Tibial nerve (tissue), 4 donors: ENCODE results near the gene TMEM255B. TPM values are rescaled to one million over a fixed set of nuclear protein-coding genes. Genes with fewer than 3 reads are reported as not detected.

ENCODE experiments used
- DNase-seq, 2 donors: peaks; one replicate each; pipeline ENCODE4 v3.0.0-alpha.2; 2019; ENCODE audit warnings: low spot score in 2 of 2
- H3K27ac ChIP-seq, 4 donors: fragments of 200-600 bp; sonication (generic) in 3 of 4; one replicate each; pipeline ENCODE4 v1.5.1; 2017 to 2019; ENCODE audit warnings: mild to moderate bottlenecking in 1 of 4
- H3K27me3 ChIP-seq, 2 donors: fragments of 200-600 bp; sonication (generic) in 1 of 2; one replicate each; pipeline versions ENCODE4 v1.5.1 to v1.6.0; 2017 to 2019
- H3K36me3 ChIP-seq, 3 donors: fragments of 200-600 bp; sonication (generic); one replicate each; pipeline ENCODE4 v1.5.1; 2018 to 2019
- H3K4me1 ChIP-seq, 4 donors: fragments of 200-600 bp; sonication (generic) in 3 of 4; one replicate each; pipeline ENCODE4 v1.5.1; 2017 to 2019
- H3K4me3 ChIP-seq, 4 donors: fragments of 200-600 bp; sonication (generic) in 3 of 4; one replicate each; pipeline ENCODE4 v1.5.1; 2017 to 2019; ENCODE audit warnings: mild to moderate bottlenecking in 1 of 4, moderate library complexity in 1 of 4
- H3K9me3 ChIP-seq, 4 donors: fragments of 200-600 bp; sonication (generic) in 3 of 4; one replicate each; pipeline ENCODE4 v1.5.1; 2017 to 2019
- CTCF ChIP-seq, 5 experiments: fragments of 200-600 bp in 3 of 5; fragments of 450-650 bp in 2 of 5; sonication (generic) in 3 of 5; IDR thresholded peaks; one replicate each; pipeline ENCODE4 v1.5.1; 2016 to 2019; ENCODE audit warnings: antibody characterized with exemption in 5 of 5, mild to moderate bottlenecking in 3 of 5, moderate library complexity in 2 of 5
- EP300 ChIP-seq, 2 donors: sonication (generic); formaldehyde crosslinking; IDR thresholded peaks; one replicate each; pipeline ENCODE4 v1.6.1; 2017; ENCODE audit warnings: antibody characterized with exemption in 2 of 2, mild to moderate bottlenecking in 1 of 2
- POLR2A ChIP-seq, 2 donors: fragments of 450-650 bp; IDR thresholded peaks; one replicate each; pipeline ENCODE4 v1.6.1; 2017; ENCODE audit warnings: antibody characterized with exemption in 2 of 2, mild to moderate bottlenecking in 2 of 2, moderate library complexity in 2 of 2
- WGBS, 2 donors: methylation state at CpG; one replicate each; pipeline ENCODE4 v1.1.5; 2018; 5-methylcytosine and 5-hydroxymethylcytosine counted together
- total RNA-seq, 4 donors: library from RNA; depleted of rRNA; stranded (reverse); fragments of >200 nt; gene quantifications; one replicate each; pipeline ENCODE4 v1.1.0, GENCODE V29; 2016

The TMEM255B gene
- total RNA-seq, 4 donors from 2014 or later = 3.3 to 21.6 (median 10.9) TPM

- Histone ChIP-seq H3K9me3 (no peaks in the 10 kb centered on the region), H3K27me3 (no peaks in the 10 kb centered on the region), H3K4me1 (peaks cover 0 to 85% (median 20%) of the 10 kb centered on the region in 4 donors), H3K36me3 (peaks cover 0 to 17% (median 0%) of the 10 kb centered on the region in 3 donors), H3K27ac (peak overlapping the region in 2 of 4 donors; percentile 33 to 63), H3K4me3 (no peak overlapping the region)
- no peak for TF ChIP-seq EP300 (IDR thresholded peaks at IDR 0.05)
- TF ChIP-seq CTCF (IDR thresholded peaks at IDR 0.05) = no peak
- no peak for TF ChIP-seq POLR2A (IDR thresholded peaks at IDR 0.05)
- 81 to 93% methylated on average over 40 to 60 of the region's 60 CpGs for WGBS, 2 donors
- DNase-seq = no peak
These were observed 59.0 kb downstream of the TMEM255B start for GRCh38 chr13:113817860-113818691.

DNA sequence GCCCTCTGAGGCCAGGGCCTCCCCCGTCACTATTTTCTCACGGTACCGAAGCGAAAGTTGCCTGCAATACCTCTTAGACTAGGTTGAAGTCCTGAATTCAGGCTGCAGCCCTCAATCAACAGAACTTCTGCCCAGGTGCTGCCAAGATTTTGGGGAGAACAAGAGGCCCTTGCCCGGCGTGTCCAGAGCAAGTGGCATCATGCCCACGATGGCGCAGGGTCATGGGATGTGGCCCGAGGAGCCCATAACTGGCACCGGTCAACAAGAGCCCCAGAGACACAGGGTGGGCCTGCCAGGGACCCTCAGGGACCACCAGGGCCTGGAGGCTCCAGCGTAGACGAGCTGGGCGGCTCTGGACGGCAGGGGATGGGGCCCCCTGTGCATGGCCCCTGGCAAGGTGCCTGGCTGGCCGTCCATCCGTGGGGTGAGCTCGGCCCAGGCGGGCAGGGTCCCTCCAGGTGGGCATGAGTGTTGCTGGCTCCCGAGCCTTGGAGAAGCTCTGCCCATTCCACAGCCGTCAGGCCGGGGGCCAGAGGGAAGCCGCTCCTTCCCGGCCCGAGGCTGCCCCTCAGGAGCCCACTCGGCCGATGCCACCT, 59.8 kb downstream of the TMEM255B start:
- no peaks in the 10 kb centered on the region for H3K27me3 ChIP-seq
- no peak for DNase-seq
- 93% methylated on average over 26 of the region's 26 CpGs for WGBS, 2 donors
- TF ChIP-seq CTCF (IDR thresholded peaks at IDR 0.05) (no peak), EP300 (IDR thresholded peaks at IDR 0.05) (no peak), POLR2A (IDR thresholded peaks at IDR 0.05) (no peak)
- H3K4me1 ChIP-seq = peaks cover 0 to 78% (median 20%) of the 10 kb centered on the region in 4 donors
- H3K4me3 ChIP-seq = no peak overlapping the region
- peaks cover 0 to 24% (median 0%) of the 10 kb centered on the region in 3 donors for H3K36me3 ChIP-seq
- peak overlapping the region in 1 of 4 donors; percentile 63 for H3K27ac ChIP-seq
- H3K9me3 ChIP-seq = no peaks in the 10 kb centered on the region

GRCh38 chr13:113819341-113819730, 60.3 kb downstream of the TMEM255B start:
- Histone ChIP-seq H3K36me3 (peaks cover 0 to 27% (median 0%) of the 10 kb centered on the region in 3 donors), H3K27me3 (no peaks in the 10 kb centered on the region), H3K4me1 (peaks cover 0 to 73% (median 20%) of the 10 kb centered on the region in 4 donors), H3K9me3 (no peaks in the 10 kb centered on the region), H3K4me3 (no peak overlapping the region), H3K27ac (peak overlapping the region in 2 of 4 donors; percentile 8 to 63)
- TF ChIP-seq EP300 (IDR thresholded peaks at IDR 0.05) = no peak
- no peak for TF ChIP-seq POLR2A (IDR thresholded peaks at IDR 0.05)
- TF ChIP-seq CTCF (IDR thresholded peaks at IDR 0.05) = no peak
- DNase-seq = no peak
- 71 to 77% methylated on average over 12 to 13 of the region's 13 CpGs for WGBS, 2 donors

GRCh38 chr13:113819731-113820715, 61.0 kb downstream of the TMEM255B start:
- DNase-seq = no peak
- TF ChIP-seq POLR2A (IDR thresholded peaks at IDR 0.05) = no peak
- TF ChIP-seq EP300 (IDR thresholded peaks at IDR 0.05) = no peak
- no peak for TF ChIP-seq CTCF (IDR thresholded peaks at IDR 0.05)
- Histone ChIP-seq H3K4me3 (no peak overlapping the region), H3K9me3 (no peaks in the 10 kb centered on the region), H3K27me3 (no peaks in the 10 kb centered on the region), H3K27ac (peak overlapping the region; percentile 21 to 79 (median 59)), H3K36me3 (peaks cover 0 to 32% (median 0%) of the 10 kb centered on the region in 3 donors), H3K4me1 (peaks cover 0 to 68% (median 20%) of the 10 kb centered on the region in 4 donors)
- WGBS, 2 donors = 83 to 87% methylated on average over 42 to 44 of the region's 52 CpGs
